GM12801 (cell line): ENCODE data around the gene MALAT1.

Source experiments
- TF ChIP-seq, protein P1 (sequence below): IDR thresholded peaks from one replicate; pipeline ENCODE4 v1.5.1; 2011; ENCODE audit warnings: control low read depth; ENCODE audit not compliant: insufficient read length; ENCODE audit errors: extremely low read depth

The MALAT1 gene

DNA sequence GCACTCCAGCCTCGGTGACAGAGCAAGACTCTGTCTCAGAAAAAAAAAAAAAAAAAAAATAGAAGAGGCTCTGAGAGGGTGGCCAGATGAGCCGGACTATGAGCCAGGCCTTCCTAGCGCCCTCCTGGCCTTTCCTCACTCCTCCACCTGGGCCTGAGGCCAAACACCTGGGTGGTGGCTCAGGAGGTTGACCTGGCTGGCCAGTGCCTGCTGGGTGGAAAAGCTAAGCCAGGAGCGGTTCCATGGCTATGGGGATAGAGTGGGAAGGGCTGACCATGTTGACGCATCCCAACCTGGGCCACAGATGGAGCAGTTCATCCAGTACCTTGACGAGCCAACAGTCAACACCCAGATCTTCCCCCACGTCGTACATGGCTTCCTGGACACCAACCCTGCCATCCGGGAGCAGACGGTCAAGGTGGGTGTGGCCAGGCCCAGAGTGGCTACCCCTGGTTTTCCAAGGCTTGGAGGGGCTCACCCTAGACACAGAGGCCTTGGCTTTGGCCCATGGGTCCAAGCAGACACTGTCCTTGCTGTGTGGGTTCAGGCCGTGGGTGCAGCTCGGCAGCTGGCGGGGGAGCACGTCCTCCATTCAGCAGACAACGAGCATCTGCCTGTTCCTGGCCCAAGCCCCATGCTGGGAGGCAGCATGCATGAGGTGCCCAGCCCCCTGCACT, 33.7 kb downstream of the MALAT1 start:
- TF ChIP-seq, protein P1, sequence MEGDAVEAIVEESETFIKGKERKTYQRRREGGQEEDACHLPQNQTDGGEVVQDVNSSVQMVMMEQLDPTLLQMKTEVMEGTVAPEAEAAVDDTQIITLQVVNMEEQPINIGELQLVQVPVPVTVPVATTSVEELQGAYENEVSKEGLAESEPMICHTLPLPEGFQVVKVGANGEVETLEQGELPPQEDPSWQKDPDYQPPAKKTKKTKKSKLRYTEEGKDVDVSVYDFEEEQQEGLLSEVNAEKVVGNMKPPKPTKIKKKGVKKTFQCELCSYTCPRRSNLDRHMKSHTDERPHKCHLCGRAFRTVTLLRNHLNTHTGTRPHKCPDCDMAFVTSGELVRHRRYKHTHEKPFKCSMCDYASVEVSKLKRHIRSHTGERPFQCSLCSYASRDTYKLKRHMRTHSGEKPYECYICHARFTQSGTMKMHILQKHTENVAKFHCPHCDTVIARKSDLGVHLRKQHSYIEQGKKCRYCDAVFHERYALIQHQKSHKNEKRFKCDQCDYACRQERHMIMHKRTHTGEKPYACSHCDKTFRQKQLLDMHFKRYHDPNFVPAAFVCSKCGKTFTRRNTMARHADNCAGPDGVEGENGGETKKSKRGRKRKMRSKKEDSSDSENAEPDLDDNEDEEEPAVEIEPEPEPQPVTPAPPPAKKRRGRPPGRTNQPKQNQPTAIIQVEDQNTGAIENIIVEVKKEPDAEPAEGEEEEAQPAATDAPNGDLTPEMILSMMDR: no peak

DNA sequence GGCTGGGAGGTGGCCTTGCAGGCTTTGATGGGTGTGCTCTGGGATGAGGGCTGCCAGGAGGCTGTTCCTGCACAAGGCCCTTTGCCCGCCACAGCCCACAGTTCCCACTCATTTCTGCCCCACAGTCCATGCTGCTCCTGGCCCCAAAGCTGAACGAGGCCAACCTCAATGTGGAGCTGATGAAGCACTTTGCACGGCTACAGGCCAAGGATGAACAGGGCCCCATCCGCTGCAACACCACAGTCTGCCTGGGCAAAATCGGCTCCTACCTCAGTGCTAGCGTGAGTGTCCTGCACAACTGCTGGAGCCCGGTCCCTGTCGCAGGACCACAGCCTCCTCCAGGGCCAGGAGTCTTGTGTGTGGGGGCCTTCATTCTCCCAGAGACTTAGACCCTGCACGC, 36.3 kb downstream of the MALAT1 start:
- TF ChIP-seq, protein P1: no peak

DNA sequence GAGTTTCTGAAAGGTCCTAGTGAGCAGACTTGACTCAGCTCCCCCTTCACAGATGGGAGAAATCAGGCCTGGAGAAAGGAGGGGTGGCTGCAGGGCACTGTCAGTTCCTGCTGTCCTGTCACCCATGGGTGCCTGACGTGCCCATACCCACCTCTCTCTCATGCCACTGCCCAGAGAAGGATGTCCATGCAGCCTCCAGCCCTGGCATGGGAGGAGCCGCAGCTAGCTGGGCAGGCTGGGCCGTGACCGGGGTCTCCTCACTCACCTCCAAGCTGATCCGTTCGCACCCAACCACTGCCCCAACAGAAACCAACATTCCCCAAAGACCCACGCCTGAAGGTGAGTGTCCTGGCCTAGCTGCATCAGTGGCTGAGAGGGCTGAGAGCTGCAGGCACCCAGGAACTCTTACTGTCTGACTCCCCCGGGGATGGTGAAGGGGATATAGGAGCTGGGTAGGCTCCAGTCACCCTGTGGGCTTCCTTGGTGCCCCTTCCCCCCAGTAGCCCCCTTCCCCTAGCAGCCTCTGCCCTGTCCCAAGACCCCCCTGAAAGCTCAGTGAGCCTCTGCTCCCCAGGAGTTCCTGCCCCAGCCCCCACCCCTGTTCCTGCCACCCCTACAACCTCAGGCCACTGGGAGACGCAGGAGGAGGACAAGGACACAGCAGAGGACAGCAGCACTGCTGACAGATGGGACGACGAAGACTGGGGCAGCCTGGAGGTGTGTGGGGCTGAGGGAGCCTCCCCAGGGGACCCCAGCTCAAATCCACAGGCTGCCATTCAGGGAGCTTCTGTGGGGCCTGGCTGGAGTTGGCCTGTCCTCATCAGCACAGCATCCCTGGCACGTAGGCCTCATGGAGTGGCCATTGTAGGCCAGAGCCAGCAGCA, 37.8 kb downstream of the MALAT1 start:
- TF ChIP-seq, protein P1: no peak

DNA sequence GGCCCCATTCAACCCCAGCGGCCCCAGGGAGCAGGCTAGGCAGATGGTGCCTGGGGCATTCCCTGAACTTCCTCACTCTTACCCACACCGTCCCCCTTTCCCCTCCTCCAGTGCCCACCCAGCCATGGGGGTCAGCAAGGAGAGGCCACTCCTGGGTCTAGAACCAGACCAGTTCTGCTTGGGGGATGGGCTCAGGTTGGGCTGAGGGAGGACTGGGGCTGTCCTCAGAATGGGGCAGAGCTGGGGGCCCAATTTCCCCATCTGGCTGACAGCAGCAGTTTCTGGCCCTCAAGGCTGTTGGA, 38.4 kb downstream of the MALAT1 start:
- TF ChIP-seq, protein P1: no peak

DNA sequence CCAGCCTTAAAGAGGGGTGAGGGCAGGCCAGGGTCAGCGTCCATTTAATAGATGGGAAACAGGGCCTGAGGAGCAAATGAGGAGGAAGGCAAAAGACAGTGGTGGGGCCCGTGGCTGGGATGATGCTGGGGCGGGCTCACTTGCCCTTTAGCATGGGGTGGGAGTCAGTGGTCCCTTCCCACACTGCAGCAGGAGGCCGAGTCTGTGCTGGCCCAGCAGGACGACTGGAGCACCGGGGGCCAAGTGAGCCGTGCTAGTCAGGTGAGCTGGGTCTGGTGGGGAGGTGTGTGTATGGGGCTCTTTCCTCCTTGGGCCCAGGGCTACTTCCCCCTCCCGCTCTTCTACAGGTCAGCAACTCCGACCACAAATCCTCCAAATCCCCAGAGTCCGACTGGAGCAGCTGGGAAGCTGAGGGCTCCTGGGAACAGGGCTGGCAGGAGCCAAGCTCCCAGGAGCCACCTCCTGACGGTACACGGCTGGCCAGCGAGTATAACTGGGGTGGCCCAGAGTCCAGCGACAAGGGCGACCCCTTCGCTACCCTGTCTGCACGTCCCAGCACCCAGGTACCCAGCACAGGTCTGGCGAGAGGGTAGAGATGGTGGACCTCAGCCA, 38.9 kb downstream of the MALAT1 start:
- TF ChIP-seq, protein P1: no peak

DNA sequence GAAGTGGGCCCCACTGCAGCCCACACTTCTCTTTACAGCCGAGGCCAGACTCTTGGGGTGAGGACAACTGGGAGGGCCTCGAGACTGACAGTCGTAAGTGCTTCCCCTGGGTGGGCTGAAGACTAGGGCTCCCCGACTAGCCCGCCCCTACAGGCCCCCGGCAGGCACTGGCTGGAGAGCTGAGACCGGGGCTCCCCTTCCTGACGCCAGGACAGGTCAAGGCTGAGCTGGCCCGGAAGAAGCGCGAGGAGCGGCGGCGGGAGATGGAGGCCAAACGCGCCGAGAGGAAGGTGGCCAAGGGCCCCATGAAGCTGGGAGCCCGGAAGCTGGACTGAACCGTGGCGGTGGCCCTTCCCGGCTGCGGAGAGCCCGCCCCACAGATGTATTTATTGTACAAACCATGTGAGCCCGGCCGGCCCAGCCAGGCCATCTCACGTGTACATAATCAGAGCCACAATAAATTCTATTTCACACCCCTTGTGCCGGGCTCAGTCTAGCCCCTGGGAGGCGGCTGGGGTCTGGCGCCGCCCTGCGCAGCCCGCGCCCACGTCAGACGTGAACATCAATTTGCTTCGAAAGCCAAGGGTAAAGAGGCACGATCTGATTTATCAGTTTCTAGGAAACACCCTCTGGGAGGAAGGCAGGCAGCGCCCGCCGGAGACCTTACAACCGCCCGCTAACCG, 39.5 kb downstream of the MALAT1 start:
- TF ChIP-seq, protein P1: no peak
